ENCODE results near the gene MED29.

The MED29 gene

DNA sequence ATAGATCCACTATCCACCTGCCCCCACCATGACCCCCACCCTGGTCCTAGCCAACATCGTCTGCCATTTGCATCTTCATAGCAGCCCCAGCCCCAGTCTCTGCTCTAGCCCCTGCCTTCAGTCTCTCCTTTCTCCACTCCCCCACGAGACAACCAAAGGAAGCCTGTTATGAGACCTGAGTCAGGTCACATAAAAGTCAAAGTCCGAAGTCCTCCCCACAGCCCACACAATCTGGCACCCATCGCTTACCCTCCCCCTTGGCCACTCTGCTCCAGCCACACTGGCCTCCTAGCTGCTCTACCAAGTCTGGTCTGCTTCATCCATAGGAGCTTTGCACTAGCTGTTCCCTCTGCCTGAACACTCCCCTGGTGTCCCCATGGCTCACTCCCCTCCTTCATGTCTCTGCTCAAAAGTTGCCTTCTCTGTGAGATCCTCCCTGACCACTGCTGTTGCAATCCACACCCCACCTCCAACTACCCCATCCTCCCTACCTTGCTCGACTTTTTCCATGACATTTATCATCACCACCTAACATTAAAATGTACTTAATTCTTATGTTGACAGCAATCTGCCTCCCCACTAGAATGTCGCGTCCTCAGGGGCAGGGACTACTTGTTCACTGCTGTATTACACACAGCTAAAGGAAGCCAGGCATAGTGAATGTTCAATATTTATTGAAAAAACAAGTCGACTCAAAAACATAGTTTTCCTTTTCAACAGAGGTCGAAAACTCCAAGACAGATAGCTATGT is 20.1 kb downstream of the MED29 start:
- DNase-seq (ENCODE audit: low read depth), result no peak

- peak; percentile 78 for DNase-seq (ENCODE audit: low read depth)
These were observed 20.6 kb downstream of the MED29 start for GRCh38 chr19:39411832-39412099.

- DNase-seq (ENCODE audit: low read depth), result peak; percentile 90
These were observed 21.1 kb downstream of the MED29 start, which contains the start of gene PLEKHG2 for GRCh38 chr19:39412100-39412866. TSS of gene PLEKHG2 (plus strand) at chr19:39412669. CDS start at chr19:39414087, 1,418 bp downstream.

GRCh38 chr19:39412867-39413271 is 21.7 kb downstream of the MED29 start:
- no peak for DNase-seq (ENCODE audit: low read depth)

DNA sequence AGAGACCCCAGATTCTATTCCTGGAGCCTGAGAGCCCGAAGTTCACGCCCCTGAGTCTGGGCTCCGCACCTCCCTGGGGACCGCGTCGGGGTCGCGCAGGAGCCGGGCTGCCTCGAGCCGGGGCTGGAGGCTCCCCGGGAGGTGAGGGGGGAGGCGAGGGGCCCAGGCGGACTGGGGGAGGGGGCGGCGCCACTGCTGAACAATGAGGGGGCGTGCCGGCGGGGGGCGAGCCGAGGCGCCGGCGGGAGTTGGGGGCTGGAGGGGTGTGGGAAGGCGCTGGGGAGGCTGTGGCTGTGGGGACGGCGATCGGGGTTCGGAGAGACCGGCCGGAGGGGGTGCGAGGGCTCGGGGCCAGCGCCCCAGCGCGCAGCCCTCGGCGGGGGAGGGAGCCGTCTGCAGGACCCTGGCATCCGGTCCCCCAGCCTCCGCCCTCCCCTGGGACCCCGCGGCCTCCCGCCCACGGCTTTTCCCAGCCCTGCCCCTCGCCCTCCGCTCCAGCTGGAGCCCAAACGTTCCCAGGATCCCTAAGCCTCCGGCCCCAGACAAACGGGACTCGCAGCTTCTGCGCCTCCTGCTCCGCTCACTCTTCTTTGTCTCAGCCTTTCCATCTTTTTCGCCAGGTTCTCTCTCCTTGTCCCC is 22.2 kb downstream of the MED29 start:
- no peak for DNase-seq (ENCODE audit: low read depth)

DNA sequence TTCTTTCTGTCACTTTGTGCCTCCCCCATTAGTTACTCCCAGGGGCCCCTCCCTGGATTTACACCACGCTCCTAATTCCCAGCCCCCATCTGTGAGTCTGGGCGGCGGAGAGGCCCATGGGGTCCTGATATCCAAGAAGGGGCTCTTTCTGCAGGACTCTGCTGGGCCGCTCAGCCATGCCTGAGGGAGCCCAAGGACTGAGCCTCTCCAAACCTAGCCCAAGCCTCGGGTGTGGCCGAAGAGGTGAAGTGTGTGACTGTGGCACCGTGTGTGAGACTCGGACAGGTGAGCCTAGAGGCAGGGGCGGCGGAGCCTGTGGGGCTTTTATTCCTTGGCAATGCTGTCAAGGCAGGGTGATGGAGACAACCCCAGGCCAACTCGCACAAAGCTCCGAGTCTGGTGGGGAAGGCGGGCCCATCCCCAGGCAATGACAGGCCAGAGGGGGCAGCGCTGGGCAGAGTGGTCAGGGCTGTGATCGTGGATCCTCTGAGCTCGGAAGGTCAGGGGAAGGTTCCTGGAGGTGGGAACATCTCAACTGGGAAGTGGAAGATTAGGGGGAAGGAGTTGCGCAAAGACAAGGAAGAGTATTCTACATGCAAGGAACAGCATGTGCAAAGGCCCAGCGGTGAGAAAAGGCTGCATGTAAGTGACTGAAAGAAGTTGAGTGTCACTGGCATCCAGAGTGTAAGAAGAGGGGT is 22.9 kb downstream of the MED29 start:
- no peak for DNase-seq (ENCODE audit: low read depth)

- no peak for DNase-seq (ENCODE audit: low read depth)
These were observed 24.2 kb downstream of the MED29 start for GRCh38 chr19:39415111-39416046.

GRCh38 chr19:39416152-39417120 is 25.3 kb downstream of the MED29 start:
- no peak for DNase-seq (ENCODE audit: low read depth)

DNA sequence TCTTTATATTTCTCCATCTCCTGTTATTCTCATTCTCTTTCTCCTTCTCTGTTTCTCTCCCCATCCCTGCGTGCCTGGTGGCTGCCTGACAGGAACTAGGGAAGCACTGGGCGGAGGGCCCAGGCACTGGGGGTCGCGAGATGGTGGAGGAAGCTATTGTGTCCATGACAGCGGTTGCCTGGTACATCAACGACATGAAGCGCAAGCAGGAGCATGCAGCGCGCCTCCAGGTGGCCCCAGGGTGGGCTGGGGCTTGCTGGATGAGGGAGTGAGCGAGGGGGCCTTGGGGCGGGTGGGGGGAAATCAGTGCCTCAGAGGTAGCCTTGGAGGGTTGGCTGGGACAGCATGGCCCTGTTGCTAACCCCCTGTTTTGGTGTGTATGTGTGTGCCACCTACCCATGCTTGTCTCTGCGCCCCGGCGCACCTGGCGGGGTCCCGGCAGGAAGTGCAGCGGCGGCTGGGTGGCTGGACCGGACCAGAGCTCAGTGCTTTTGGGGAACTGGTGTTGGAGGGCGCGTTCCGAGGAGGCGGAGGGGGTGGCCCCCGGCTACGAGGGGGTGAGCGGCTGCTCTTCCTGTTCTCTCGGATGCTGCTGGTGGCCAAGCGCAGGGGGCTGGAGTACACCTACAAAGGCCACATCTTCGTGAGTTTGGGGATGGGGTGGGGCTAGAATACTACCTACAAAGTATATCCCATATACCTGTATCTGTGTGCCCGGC is 26.4 kb downstream of the MED29 start:
- no peak for DNase-seq (ENCODE audit: low read depth)

DNA sequence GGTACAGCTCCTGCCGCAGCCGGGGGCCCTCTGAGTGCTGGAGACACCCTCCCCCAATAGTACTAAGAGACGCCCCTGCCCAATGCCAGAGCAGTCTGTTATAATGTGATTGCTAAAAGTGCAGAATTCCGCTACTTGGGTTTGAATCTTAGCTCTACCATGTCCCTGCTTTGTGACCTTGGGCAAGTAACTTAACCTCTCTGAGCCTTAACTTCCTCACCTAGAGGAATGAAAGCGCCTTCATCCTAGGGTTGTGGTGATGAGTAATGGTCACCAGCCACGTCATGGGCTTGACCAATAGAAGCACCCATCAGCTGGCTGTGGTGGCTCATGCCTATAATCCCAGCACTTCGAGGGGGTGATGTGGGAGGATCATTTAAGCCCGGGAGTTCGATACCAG is 27.8 kb downstream of the MED29 start:
- DNase-seq (ENCODE audit: low read depth), result no peak

DNA sequence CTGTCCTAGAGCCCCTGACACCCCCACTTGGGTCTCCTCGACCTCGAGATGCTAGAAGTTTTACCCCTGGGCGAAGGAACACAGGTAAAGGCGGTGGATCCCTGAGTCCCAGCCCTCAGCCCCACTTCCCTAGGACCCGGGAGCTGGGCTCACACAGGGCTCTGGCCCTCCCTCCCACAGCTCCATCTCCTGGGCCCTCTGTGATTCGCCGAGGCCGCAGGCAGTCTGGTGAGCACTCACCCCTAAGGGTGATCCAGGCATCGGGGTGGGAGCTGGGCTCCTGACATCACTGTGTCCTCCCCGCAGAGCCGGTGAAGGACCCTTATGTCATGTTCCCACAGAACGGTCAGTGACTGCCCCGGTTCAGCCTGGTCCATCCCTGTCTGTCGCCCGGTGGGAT is 29.6 kb downstream of the MED29 start:
- DNase-seq (ENCODE audit: low read depth), result no peak

- DNase-seq (ENCODE audit: low read depth), result no peak
These were observed 30.8 kb downstream of the MED29 start for GRCh38 chr19:39422020-39422419.

DNA sequence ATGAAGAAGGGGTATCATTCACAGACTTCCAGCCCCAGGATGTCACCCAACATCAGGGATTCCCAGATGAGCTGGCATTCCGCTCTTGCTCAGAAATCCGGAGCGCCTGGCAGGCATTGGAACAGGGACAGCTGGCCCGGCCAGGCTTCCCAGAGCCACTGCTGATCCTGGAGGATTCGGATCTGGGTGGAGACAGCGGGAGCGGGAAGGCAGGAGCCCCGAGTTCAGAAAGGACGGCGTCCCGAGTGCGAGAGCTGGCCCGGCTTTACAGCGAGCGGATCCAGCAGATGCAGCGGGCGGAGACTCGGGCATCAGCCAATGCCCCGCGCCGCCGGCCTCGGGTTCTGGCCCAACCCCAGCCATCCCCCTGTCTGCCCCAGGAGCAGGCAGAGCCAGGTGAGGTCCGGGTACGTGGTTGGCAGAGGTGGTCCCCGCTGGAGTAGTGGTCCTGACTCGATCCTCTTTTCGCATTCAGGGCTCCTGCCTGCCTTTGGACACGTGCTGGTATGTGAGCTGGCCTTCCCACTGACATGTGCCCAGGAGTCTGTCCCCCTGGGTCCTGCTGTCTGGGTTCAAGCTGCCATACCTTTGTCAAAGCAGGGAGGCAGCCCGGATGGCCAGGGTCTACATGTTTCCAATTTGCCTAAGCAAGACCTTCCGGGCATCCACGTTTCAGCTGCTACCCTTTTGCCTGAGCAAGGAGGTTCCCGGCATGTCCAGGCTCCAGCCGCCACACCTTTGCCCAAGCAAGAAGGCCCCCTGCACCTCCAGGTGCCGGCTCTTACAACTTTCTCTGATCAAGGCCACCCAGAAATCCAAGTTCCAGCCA is 32.3 kb downstream of the MED29 start:
- no peak for DNase-seq (ENCODE audit: low read depth)

- DNase-seq (ENCODE audit: low read depth), result no peak
These were observed 33.8 kb downstream of the MED29 start for GRCh38 chr19:39424934-39425333.

DNA sequence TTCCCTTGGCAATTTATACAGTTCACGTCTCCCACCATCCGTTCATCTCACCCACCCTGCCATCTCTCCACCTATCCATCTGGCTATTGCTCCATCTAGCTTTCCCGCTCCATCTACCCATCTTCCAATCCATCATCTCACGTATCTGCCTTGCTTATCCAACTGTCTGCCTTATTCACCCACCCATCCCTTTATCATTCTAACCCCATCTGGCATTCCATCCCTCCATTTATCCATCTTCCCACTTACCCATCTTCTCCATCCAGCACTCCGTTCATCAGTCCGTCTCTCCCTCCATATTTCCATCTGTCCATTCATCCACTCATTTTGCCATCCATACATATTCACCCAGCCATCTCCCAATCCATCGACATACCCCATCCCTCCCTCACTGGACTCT is 34.6 kb downstream of the MED29 start:
- DNase-seq (ENCODE audit: low read depth), result no peak

DNA sequence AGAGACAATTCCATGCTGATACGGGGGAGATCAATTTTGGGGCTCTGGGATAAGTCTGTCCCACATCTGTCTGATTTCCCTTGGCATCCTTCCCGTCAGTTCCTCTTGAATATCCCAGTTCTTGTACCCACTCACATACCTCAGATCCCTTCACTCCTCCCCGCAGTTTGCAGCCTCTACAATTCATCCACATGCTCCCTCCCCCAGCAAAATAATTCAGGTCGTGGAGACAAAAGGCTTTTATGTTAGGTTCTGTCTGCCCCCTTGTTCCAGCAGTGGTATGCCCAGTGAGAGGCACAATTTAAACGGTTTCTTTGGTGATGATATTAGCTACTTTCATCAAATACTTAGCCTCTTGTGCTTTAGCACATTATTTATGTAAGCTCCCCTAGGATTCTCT is 35.0 kb downstream of the MED29 start:
- no peak for DNase-seq (ENCODE audit: low read depth)

DNA sequence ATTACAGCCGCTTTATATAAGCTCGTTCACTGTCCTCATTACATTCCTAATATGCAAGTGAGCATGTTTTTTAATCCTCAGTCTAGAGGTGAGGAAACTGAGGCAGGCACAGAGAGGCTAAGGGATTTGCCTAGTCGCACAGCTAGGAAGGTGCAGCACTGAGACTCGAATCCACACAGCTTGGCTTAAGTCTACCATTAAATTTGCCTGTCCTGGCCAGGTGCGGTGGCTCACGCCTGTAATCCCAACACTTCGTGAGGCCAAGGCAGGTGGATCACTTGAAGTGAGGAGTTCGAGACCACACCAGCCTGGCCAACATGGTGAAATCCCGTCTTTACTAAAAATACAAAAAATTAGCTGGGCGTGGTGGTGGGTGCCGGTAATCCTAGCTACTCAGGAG is 36.5 kb downstream of the MED29 start:
- no peak for DNase-seq (ENCODE audit: low read depth)

GRCh38 chr19:39428283-39429112 is 37.3 kb downstream of the MED29 start:
- no peak for DNase-seq (ENCODE audit: low read depth)
